ENCODE results near the gene SPON2.

DNA sequence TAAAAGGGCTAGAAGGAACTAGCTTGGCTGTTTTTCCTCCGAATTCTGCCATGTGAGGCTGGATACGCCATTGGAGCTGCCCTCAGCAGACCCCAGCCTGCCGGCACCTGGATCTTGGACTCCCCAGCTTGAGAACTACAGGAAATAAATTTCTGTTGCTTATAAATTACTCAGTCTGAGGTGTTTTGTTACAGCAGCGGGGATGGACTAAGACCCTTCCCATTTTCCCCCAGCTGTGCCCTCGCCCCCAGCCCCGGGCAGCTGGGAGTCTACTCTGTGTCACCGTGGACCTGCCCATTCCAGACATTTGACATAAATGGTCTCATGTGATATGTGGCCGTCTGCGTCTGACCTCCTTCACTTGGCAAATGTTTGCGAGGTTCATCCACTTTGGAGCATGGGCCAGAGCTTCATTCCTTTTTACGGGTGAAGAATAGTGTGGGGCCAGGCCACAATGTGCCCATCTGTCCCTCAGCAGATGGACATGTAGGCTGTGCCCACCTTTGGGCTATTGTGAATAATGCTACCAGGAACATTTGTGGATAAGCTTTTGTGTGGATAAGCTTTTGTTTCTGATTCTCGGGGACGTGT lies 30.7 kb upstream of the SPON2 start:
- TF ChIP-seq, protein P1, sequence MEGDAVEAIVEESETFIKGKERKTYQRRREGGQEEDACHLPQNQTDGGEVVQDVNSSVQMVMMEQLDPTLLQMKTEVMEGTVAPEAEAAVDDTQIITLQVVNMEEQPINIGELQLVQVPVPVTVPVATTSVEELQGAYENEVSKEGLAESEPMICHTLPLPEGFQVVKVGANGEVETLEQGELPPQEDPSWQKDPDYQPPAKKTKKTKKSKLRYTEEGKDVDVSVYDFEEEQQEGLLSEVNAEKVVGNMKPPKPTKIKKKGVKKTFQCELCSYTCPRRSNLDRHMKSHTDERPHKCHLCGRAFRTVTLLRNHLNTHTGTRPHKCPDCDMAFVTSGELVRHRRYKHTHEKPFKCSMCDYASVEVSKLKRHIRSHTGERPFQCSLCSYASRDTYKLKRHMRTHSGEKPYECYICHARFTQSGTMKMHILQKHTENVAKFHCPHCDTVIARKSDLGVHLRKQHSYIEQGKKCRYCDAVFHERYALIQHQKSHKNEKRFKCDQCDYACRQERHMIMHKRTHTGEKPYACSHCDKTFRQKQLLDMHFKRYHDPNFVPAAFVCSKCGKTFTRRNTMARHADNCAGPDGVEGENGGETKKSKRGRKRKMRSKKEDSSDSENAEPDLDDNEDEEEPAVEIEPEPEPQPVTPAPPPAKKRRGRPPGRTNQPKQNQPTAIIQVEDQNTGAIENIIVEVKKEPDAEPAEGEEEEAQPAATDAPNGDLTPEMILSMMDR (conservative IDR thresholded peaks at IDR 0.05; ENCODE audit: low read depth, low read length) = no peak
- no peak for TF ChIP-seq CEBPB (IDR thresholded peaks at IDR 0.05; ENCODE audit: low read depth, low read length)
- TF ChIP-seq RAD21 (IDR thresholded peaks at IDR 0.05; ENCODE audit: low read length) = no peak
- no peak for TF ChIP-seq MAZ (IDR thresholded peaks at IDR 0.05; ENCODE audit: borderline replicate concordance, low read depth, low read length)
- TF ChIP-seq, protein P2, sequence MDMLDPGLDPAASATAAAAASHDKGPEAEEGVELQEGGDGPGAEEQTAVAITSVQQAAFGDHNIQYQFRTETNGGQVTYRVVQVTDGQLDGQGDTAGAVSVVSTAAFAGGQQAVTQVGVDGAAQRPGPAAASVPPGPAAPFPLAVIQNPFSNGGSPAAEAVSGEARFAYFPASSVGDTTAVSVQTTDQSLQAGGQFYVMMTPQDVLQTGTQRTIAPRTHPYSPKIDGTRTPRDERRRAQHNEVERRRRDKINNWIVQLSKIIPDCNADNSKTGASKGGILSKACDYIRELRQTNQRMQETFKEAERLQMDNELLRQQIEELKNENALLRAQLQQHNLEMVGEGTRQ (IDR thresholded peaks at IDR 0.05; ENCODE audit: low read depth, low read length) = no peak
- no peak for TF ChIP-seq SMC3 (IDR thresholded peaks at IDR 0.05; ENCODE audit: low read depth, low read length)
- TF ChIP-seq POLR2A (IDR thresholded peaks at IDR 0.05; ENCODE audit: low read depth, low read length) = no peak
- TF ChIP-seq, protein P3, sequence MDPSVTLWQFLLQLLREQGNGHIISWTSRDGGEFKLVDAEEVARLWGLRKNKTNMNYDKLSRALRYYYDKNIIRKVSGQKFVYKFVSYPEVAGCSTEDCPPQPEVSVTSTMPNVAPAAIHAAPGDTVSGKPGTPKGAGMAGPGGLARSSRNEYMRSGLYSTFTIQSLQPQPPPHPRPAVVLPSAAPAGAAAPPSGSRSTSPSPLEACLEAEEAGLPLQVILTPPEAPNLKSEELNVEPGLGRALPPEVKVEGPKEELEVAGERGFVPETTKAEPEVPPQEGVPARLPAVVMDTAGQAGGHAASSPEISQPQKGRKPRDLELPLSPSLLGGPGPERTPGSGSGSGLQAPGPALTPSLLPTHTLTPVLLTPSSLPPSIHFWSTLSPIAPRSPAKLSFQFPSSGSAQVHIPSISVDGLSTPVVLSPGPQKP (IDR thresholded peaks at IDR 0.05; ENCODE audit: borderline replicate concordance, low read depth, low read length) = no peak
- no peak for TF ChIP-seq MAFK (IDR thresholded peaks at IDR 0.05; ENCODE audit: low read depth, low read length)
- TF ChIP-seq CHD1 (IDR thresholded peaks at IDR 0.05; ENCODE audit: low read depth, low read length) = no peak
- TF ChIP-seq FOS (IDR thresholded peaks at IDR 0.05; ENCODE audit: low read depth, low read length) = no peak
- TF ChIP-seq RFX5 (IDR thresholded peaks at IDR 0.05; ENCODE audit: low read depth, low read length) = no peak
- no peak for TF ChIP-seq MXI1 (IDR thresholded peaks at IDR 0.05; ENCODE audit: borderline replicate concordance, low read depth, low read length)

All from IMR-90 (cell line).